Measurements from ENCODE around the gene SPEM1. TPM values are rescaled to one million over a fixed set of nuclear protein-coding genes. Genes with fewer than 3 reads are reported as not detected.

SPEM1 gene
- total and polyA plus RNA-seq, 2 experiments from 2014 or later = not detected

DNA sequence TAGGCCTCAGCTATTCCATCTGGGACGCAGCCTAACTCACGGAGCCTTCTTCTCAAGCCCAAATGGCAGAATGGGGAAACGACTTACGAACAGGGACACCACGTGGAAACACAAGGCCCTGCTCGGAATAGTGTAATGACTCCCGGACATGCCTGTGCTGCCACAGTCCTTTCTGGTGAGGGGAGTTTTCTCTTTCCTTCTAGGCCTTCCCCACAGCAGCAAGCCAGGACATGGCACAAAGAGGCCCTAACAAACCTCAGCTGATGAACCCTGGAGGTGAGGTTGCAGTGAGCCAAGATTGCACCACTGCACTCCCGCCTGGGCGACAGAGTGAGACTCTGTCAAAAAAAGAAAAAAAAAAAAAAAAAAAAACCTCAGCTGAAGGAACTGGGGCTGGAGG is 44.0 kb downstream of the SPEM1 start:
- 94% methylated on average over 9 of the region's 9 CpGs for WGBS (ENCODE audit: low lambda C conversion rate, missing lambda C conversion rate)
- H3K27me3 ChIP-seq = no peaks in the 10 kb centered on the region
- no peaks in the 10 kb centered on the region for H3K4me1 ChIP-seq (ENCODE audit: insufficient read depth)
- H2AFZ ChIP-seq = no peak overlapping the region
- H3K27ac ChIP-seq = no peak overlapping the region
- H3K4me2 ChIP-seq = no peak overlapping the region
- TF ChIP-seq, protein P1, sequence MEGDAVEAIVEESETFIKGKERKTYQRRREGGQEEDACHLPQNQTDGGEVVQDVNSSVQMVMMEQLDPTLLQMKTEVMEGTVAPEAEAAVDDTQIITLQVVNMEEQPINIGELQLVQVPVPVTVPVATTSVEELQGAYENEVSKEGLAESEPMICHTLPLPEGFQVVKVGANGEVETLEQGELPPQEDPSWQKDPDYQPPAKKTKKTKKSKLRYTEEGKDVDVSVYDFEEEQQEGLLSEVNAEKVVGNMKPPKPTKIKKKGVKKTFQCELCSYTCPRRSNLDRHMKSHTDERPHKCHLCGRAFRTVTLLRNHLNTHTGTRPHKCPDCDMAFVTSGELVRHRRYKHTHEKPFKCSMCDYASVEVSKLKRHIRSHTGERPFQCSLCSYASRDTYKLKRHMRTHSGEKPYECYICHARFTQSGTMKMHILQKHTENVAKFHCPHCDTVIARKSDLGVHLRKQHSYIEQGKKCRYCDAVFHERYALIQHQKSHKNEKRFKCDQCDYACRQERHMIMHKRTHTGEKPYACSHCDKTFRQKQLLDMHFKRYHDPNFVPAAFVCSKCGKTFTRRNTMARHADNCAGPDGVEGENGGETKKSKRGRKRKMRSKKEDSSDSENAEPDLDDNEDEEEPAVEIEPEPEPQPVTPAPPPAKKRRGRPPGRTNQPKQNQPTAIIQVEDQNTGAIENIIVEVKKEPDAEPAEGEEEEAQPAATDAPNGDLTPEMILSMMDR (IDR thresholded peaks at IDR 0.05; ENCODE audit: poor library complexity) = no peak
- TF ChIP-seq EZH2 (IDR thresholded peaks at IDR 0.05; ENCODE audit: borderline replicate concordance) (no peak), EZH2phosphoT487 (IDR thresholded peaks at IDR 0.05; ENCODE audit: low read depth, severe bottlenecking, unreplicated experiment) (no peak)
- peaks cover 25% of the 10 kb centered on the region for H4K20me1 ChIP-seq (ENCODE audit: insufficient read depth, poor library complexity, severe bottlenecking)
- no peaks in the 10 kb centered on the region for H3K9me3 ChIP-seq (ENCODE audit: low read depth)
- H3K9me2 ChIP-seq (replicated peaks; ENCODE audit: insufficient read depth) = no peaks in the 10 kb centered on the region
- H3K4me3 ChIP-seq = no peak overlapping the region
- peaks cover 30% of the 10 kb centered on the region for H3K79me2 ChIP-seq
- no peaks in the 10 kb centered on the region for H3K36me3 ChIP-seq (replicated peaks; ENCODE audit: insufficient read depth, low read depth)
- DNase-seq (ENCODE audit: low spot score) = no peak

DNA sequence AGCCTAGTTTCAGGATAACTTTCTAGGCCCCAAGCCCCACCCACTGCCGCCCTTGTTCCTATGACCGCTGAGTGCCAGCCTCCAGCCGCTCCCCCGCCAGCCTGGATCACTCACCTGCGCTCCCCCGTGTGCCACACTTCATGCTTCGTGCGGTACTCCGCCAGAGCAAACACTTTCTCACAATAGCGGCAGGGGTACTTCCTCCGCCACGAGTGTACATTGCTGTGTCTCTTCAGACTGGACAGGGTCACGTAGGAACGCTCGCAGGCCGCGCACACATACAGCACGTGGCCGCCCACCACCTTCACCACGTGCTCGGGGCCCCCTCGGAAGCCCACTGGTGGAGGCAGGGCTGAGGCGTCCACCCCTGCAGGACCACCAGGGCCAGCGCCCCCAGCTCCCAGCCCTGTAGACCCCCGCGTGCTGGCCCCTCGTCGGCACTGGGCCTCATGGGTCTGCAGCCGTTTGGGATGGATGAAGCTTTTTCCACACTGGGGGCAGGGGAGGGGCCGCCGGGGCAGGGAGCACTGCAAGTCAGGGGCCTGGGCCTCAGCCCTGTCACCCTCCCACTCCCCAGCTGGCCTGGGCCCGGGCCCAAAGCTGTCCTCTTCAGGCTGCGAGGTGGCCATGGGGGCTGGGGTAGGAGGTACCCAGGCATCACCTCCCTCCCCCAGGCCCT is 45.6 kb downstream of the SPEM1 start:
- no peak overlapping the region for H3K27ac ChIP-seq

DNA sequence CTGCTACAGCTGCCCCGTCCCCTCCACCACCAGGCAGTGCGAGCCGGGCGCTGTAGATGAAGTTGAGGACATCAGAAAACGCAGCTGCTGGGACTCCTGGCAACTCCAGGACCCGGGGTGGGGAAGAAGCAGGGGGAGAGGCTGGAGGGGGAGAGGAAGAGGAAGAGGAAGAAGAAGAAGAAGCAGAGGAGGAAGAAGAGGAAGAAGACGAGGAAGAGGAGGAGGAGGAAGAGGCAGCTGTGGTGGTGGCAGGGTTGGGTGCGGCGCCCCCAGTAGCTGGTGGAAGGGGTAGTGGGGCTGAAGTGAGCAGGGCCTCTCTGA is 46.2 kb downstream of the SPEM1 start:
- 98% methylated on average over 7 of the region's 9 CpGs for WGBS (ENCODE audit: low lambda C conversion rate, missing lambda C conversion rate)
- Histone ChIP-seq H3K36me3 (replicated peaks; ENCODE audit: insufficient read depth, low read depth) (no peaks in the 10 kb centered on the region), H2AFZ (no peak overlapping the region), H3K27me3 (no peaks in the 10 kb centered on the region), H3K4me2 (no peak overlapping the region), H3K79me2 (peaks cover 52% of the 10 kb centered on the region), H3K4me1 (ENCODE audit: insufficient read depth) (no peaks in the 10 kb centered on the region), H3K27ac (no peak overlapping the region), H3K9me2 (replicated peaks; ENCODE audit: insufficient read depth) (no peaks in the 10 kb centered on the region), H3K9me3 (ENCODE audit: low read depth) (no peaks in the 10 kb centered on the region), H3K4me3 (no peak overlapping the region), H4K20me1 (ENCODE audit: insufficient read depth, poor library complexity, severe bottlenecking) (peaks cover 47% of the 10 kb centered on the region)
- TF ChIP-seq, protein P1 (IDR thresholded peaks at IDR 0.05; ENCODE audit: poor library complexity) = no peak
- TF ChIP-seq EZH2 (IDR thresholded peaks at IDR 0.05; ENCODE audit: borderline replicate concordance) (no peak), EZH2phosphoT487 (IDR thresholded peaks at IDR 0.05; ENCODE audit: low read depth, severe bottlenecking, unreplicated experiment) (no peak)
- DNase-seq (ENCODE audit: low spot score) = no peak

More for the DNA sequence above, 45.6 kb downstream of the SPEM1 start:
- Histone ChIP-seq H3K79me2 (peaks cover 46% of the 10 kb centered on the region), H3K27me3 (no peaks in the 10 kb centered on the region), H3K4me2 (no peak overlapping the region), H3K4me1 (ENCODE audit: insufficient read depth) (no peaks in the 10 kb centered on the region), H3K9me2 (replicated peaks; ENCODE audit: insufficient read depth) (no peaks in the 10 kb centered on the region), H3K9me3 (ENCODE audit: low read depth) (no peaks in the 10 kb centered on the region), H3K36me3 (replicated peaks; ENCODE audit: insufficient read depth, low read depth) (no peaks in the 10 kb centered on the region), H4K20me1 (ENCODE audit: insufficient read depth, poor library complexity, severe bottlenecking) (peaks cover 42% of the 10 kb centered on the region), H2AFZ (no peak overlapping the region), H3K4me3 (no peak overlapping the region)
- TF ChIP-seq EZH2phosphoT487 (IDR thresholded peaks at IDR 0.05; ENCODE audit: low read depth, severe bottlenecking, unreplicated experiment) = no peak
- TF ChIP-seq, protein P1 (IDR thresholded peaks at IDR 0.05; ENCODE audit: poor library complexity) = no peak
- TF ChIP-seq EZH2 (IDR thresholded peaks at IDR 0.05; ENCODE audit: borderline replicate concordance) = no peak
- no peak for DNase-seq (ENCODE audit: low spot score)
- WGBS (ENCODE audit: low lambda C conversion rate, missing lambda C conversion rate) = 98% methylated on average over 28 of the region's 33 CpGs
